ENCODE data around the gene PTBP1.
A peak's percentile ranks its signal among the peaks of the same experiment; 100 is the strongest.

PTBP1 gene

DNA sequence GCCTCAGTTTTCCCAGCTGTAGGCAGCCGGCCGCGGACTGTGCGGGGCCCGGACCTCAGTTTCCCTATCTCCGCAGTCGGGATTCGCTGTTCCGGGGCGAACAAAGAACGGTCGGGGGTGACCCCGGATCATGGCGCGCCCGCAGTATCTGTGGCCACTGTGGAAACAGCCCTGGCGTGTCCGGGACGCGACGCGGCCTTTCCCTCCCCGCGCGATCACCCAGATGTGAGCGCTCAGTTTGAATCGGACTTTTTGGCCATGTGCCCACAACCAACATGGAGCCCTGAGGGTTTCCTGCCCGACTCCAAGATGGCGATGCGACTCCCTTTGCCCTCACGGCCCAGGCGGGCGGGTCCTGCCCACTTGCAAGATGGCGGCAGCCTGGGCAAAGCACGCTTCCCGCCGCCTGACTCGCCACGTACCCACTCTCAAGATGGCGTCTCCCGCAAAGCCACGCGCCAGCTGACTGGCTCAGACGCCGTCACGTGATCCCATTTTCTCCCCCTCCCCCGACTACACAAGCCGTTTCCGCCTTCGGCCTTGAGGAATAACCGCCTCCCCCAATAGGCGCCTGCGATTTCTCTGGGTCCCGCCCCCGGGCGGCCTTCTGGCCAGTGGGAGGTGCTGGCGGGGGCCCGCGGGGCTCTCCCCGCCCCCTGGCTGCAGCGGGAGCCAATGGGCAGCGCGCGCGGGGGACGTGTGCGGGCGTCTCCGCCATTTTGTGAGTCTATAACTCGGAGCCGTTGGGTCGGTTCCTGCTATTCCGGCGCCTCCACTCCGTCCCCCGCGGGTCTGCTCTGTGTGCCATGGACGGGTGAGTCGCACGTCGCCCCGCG is at the start of gene PTBP1:
Gene PTBP1 (plus strand): TSS at position 761 of the 836 bp plus-strand sequence. CDS start 46 bp downstream, at position 807.
- peak; percentile 100 for DNase-seq

DNA sequence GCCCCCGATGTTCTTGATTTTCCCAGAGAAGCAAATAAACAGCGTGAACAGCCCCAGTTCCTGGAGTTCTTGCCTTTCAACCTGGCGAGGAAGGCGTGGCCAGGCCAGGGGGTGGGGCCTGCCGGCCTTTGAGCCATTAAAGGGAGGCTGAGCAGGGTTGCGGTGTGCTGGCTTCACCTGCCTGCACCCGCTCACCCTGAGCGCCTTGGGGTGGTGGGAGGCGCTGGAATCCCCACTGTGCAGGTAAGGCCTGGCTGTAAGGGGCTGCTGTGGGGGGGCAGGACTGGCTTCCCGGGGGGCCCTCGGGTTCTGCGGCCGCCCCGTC is 49.0 kb upstream of the PTBP1 start:
- no peak for DNase-seq

DNA sequence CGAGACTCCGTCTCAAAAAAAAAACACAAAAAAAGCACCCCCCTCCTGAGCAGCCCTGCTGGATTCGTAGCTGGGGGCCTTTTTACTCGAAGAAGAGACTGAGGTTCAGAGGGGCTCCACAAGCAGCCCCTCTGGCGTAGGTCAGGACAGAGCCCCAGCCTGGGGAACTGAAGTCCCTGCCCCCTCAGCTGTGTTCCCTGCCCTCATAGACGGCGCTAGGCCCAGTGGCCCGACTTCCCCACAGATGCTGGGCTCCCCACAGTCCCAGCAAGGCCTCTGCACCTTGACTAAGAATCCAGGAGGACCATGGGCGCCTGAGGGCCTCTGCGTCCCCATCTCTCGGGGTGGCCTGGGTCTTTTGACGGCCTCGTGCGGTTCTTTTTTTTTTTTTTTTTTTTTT is 47.4 kb upstream of the PTBP1 start:
- no peak for DNase-seq

DNA sequence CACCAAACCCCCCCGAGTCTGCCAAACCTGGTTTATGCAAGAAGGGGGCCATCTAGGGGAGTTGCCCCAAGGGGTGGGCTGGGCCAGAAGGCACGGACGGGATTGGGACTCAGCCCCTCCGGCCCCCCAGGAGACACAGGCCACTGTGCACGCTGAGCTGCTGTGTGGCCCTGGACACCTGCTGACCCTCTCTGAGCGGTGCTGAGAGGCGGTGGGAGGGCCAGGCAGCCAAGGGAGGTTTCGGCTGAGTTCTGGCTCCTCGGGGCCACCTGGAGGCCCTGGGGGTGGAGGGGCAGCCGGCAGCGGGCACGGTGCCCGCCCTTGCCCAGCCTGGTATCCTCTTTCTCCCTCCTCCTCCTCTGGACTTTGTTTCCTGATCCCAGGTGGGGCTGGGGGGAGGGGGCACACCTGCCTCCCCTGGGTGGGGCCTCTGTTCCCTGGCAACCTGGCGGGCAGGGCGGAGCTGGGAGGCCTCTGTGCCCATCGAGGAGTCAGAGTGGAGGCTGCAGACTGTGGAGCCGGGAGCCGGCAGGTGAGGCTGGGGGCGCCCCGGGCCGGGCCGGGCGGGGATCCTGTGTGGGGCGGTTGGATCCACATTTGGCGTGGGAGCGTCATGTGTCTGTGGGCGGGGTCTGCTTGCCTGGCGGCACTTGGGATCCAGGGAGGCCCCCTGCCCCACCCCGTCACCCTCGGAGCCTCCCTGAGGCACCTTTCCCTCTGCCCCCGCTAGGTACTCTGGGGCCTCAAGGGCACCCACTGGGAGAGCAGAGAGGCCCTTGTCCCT is 46.4 kb upstream of the PTBP1 start, which contains the start of gene MISP:
Gene MISP (plus strand): TSS at position 473 of the 784 bp plus-strand sequence. CDS start 5,835 bp downstream, outside the sequence.
- peak; percentile 98 for DNase-seq

DNA sequence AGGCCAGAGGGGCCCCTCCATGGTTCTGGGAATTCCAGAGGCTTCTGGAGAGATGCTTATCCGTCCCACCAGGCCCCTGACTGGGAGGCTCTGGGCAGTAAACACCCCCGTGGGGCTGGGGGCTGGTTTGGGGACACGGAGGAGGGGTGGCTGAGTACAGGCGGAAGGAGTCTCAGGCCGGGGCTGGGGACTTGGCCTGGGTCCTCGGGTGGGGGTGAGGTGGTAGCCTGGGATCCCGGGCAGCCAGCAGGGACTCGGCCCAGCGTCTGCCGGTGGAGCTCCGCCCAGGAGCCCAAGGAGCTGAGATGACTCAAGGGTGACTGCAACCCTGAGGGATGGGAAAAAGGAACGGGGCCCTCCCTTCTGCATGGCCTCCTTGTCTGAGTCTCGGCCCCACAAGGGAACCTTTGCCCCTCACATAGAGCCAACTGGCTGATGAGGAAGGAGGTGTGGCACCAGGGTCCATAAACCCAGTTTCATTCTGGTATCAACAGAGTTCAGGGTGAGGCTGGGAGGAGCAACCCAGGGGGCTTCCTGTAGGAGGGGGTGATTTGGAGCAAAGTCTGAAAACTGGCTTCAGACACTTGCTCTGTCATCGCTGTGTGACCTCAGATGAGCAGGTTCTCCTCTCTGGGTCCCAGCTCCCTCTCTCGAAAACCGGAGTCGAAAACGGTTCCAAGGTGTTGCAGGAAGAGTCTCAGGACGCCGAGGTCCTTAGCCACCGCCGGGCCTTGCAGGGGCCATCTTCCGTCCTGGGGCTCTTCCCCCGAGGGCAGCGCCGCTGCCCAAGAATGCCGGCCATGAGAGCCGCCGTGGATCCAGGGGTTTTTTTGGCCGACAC is 45.5 kb upstream of the PTBP1 start:
- DNase-seq, result peak; percentile 38

DNA sequence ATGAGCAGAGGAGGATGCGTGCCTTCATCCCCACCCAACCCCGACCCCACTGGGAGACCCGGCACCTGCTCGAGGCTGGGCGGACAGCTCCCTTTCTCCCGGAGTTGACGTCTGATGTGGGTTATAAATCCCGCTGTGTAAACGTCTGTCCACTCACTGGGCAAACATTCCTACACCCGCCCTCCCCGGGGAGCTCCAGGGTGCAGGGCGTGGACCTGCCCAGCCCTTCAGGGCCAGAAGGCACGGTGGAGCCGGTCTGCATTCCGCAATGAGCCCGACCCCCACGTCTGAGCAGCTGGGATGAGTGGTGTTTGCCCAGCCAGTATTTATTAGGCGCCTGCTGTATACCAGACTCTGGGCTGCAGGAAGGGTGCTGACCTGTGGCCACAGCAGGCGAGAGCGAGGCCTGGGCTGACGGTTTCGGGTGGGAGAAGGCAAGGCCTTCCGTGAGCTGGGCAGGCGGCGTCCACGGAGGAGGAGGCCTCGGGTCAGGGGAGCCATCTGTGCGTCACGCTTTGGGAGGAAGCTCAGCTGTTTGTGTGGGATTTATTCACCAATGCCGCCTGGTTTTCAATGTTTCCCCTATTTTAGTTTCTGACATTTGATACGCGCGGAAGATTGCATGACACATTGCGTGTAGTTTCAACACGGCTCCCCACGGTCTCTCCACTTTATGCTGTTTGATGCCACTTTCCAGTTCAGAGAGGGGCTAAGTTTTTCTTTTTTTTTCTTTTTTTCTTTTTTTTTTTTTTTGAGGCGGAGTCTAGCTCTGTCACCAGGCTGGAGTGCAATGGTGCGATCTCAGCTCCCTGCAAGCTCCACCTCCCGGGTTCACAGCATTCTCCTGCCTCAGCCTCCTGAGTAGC is 44.4 kb upstream of the PTBP1 start:
- peak; percentile 86 for DNase-seq

DNA sequence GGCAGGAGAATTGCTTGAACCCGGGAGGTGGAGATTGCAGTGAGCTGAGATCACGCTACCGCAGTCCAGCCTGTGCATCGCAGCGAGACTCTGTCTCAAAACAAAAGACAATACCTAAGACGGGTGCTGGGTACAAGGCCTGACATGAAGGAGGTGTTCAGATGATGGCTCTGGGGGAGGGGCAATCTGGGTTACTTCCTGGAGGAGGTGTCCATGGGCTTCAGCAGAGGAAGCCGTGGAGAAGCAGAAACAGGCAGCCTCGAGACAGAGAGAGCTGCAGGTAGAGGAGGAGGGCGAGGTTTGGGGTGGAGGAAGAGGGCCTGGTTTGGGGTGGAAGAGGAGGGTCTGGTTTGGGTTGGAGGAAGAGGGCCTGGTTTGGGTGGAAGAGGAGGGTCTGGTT is 42.7 kb upstream of the PTBP1 start:
- no peak for DNase-seq

DNA sequence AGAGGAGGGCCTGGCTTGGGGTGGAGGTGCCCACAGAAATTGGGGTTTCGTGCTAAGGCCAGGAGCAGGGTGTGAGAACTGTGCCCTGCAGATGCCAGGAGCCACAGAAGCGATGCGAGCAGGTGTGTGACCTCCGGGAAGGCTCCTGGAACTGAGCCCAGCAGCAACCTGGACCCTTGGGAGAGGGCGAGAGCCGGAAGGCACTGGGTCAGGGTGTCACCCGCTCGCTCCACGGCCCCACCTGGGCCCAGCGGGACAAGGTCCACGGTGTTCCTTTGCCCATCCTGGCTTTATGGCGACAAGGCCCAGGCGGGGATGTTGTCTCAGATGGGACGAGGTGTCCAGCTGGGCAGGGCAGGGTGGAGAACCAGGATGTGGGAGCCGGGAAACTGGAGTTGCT is 42.2 kb upstream of the PTBP1 start:
- no peak for DNase-seq

DNA sequence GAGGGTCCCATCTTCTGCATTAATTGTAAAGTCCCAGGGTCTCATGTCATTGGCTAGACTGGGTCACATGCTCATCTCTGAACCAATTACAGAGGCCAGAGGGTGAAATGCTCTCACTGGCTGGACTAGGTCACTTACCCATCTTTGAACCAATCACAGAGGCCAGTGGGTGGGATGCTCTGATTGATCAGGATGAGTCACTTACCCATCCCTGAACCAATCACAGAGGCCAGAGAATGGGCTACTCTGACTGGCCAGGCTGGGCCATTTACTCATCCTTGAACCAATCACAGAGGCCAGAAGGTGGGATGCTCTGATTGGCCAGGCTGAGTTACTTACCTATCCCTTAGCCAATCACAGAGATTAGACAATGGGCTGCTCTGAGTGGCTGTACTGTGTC is 41.0 kb upstream of the PTBP1 start:
- DNase-seq, result peak; percentile 67

DNA sequence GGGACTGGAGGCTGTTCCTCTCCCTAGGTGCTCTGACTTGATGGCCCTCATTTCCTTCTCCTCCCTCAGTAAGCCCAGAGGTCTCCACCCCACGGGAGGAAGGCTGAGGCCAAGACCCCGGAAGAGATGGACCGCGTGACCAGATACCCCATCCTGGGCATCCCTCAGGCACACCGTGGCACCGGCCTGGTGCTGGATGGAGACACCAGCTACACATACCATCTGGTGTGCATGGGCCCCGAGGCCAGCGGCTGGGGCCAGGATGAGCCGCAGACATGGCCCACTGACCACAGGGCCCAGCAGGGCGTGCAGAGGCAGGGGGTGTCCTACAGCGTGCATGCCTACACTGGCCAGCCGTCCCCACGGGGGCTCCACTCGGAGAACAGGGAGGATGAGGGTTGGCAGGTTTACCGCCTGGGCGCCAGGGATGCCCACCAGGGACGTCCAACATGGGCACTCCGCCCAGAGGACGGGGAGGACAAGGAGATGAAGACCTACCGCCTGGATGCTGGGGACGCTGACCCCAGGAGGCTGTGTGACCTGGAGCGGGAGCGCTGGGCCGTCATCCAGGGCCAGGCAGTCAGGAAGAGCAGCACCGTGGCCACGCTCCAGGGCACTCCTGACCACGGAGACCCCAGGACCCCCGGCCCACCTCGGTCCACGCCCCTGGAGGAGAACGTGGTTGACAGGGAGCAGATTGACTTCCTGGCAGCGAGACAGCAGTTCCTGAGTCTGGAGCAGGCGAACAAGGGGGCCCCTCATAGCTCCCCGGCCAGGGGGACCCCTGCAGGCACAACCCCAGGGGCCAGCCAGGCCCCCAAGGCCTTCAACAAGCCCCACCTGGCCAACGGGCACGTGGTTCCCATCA is 40.2 kb upstream of the PTBP1 start:
- DNase-seq, result no peak

DNA sequence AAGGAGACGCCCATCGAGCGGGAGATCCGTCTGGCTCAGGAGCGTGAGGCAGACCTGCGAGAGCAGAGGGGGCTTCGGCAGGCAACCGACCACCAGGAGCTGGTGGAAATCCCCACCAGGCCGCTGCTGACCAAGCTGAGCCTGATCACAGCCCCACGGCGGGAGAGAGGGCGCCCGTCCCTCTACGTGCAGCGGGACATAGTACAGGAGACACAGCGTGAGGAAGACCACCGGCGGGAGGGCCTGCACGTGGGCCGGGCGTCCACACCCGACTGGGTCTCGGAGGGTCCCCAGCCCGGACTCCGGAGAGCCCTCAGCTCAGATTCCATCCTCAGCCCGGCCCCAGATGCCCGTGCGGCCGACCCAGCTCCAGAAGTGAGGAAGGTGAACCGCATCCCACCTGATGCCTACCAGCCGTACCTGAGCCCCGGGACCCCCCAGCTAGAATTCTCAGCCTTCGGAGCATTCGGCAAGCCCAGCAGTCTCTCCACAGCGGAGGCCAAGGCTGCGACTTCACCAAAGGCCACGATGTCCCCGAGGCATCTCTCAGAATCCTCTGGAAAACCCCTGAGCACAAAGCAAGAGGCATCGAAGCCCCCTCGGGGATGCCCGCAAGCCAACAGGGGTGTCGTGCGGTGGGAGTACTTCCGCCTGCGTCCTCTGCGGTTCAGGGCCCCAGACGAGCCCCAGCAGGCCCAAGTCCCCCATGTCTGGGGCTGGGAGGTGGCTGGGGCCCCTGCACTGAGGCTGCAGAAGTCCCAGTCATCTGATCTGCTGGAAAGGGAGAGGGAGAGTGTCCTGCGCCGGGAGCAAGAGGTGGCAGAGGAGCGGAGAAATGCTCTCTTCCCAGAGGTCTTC is 39.2 kb upstream of the PTBP1 start:
- DNase-seq, result no peak

DNA sequence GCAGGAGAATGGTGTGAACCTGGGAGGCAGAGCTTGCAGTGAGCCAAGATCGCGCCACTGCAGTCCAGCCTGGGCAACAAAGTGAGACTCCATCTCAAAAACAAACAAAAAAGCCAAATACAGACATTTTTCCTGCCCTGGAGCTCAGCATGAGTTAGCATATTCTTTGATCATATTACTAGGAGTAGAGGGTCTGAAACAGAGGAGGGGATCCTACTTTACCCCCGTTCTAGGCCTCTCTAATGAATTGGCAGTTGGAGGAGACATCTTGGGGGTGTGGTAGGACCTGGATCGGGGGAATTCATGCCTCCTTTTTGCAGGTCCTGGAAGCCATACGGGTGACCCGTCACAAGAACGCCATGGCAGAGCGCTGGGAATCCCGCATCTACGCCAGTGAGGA is 34.1 kb upstream of the PTBP1 start:
- DNase-seq, result no peak

DNA sequence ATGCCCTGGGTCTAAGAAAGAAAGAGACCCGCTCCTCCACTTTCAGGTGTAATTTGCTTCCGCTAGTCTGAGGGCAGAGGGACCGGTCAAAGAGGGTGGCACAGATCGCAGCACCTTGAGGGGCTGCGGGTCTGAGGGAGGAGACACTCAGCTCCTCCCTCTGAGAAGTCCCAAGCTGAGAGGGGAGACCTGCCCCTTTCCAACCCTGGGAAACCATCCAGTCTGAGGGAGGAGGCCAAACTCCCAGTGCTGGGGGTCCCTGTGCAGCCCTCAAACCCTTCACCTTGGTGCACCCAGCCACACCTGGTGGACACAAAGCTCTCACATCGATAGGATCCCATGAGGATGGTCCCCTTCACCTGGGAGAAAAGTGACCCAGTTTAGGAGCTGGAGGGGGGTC is 33.4 kb upstream of the PTBP1 start:
- no peak for DNase-seq

DNA sequence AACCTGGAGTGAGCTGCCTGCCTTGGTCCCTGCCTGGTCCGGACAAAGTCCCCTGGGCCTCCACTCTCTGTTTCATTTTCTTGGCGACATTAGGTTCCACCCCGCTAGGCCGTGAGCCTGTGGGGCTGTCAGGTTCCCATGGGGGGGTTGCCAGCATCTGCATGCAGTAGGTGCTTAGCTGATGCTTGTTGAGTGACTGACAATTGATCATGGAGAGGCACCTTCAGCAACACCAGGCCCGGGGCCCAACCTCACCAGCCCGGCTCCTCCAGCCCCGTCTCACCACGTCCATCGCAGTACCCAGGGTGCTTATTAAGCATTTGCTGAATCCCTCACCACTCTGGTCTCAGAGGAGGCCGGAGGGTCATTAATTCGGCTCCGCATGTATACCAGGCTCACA is 33.0 kb upstream of the PTBP1 start:
- no peak for DNase-seq

DNA sequence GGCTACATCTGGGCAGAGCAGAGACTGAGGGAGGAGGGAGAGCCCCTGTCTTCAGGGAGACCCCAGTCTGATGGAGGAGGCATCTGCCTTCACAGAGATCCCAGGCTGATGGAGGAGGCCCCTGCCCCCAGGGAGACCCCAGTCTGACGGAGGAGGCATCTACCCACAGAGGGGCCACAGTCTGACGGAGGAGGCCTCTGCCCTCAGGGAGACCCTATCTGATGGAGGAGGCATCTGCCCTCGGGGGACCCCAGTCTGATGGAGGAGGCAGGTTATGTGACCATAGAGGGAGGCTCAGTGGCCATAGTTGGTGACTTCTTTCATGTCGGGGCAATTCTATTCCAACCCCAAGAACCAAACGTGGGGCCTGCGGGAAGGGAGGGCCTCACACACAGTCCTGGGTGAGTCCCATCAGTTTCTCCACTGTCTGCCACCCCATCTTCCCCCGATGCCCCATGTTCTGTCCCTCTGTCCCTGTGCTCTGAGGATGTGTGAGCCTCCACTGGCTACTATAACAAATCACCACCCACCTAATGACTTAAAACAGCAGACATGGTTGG is 32.0 kb upstream of the PTBP1 start:
- DNase-seq, result no peak

DNA sequence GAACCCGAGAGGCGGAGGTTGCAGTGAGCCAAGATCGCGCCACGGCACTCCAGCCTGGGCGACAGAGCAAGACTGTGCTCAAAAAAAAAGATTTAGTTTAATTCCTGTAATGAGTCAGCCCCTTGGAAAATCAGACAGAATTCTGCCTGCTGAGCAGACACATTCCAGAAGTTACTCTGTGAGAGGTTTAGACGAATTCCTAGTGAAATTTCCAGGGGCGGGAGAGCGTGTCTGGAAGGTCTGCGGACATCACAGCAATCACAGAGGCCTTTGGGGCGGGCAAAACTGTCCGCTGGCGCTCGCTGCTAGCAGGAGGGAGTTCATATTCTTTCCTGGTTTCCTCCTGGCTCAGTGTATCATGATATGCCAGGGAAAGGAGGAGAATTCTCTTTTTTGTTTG is 28.8 kb upstream of the PTBP1 start:
- no peak for DNase-seq

DNA sequence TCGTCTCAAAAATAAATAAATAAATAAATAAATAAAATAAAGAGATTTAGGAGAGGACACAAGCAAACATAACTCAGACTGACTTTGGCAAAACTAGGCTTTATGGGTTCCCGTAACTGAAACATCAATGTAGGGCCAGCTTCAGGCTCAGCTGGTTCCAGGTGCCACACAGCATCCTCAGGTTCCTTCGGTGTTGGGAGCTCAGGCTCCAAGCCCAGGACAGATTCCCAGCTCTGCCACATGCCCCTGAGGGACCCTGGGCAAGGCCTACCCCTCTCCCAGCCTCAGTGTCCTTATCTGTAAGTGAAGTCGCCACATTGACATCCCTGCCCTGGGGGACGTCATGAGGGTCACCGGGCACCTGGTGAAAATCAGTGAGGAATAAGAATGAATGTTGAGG is 27.6 kb upstream of the PTBP1 start:
- no peak for DNase-seq

DNA sequence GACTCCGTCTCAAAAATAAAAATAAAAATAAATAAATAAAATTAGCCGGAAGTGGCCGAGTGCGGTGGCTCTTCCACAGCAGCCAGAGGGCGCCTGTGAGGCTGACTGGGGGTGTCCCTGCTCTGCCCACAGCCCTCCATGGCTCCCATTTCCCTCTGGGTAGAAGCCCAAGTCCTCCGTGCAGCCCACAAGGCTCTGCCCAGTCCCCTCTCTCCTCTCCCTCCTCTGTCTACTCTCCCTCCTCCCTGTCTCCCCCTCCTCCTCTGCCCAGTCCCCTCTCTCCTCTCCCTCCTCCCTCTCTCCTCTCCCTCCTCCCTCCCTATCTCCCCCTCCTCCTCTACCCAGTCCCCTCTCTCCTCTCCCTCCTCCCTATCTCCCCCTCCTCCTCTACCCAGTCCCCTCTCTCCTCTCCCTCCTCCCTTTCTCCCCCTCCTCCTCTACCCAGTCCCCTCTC is 25.9 kb upstream of the PTBP1 start:
- DNase-seq, result peak; percentile 75

DNA sequence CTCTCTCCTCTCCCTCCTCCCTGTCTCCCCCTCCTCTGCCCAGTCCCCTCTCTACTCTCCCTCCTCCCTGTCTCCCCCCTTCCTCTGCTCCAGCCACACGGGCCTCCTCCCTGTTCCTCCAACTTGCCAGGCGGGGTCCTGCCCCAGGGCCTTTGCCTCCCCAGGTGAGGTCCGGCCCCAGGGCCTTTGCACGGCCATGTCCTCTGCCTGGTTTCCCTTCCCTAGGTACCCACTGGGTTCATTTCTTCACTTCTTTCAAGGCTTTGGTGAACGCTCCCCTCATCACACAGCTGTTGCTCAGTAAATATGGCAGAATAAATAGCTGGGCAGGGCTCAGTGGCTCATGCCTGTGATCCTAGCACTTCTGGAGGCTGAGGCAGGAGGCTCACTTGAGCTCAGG is 25.2 kb upstream of the PTBP1 start:
- no peak for DNase-seq

All from NCI-H69 (cell line).